Ishikawa (cell line): ENCODE data around the gene COL24A1.

Experiments
- CEBPB ChIP-seq: IDR thresholded peaks from 2 replicates; pipeline ENCODE4 v1.6.1; 2012
- CREB1 ChIP-seq: IDR thresholded peaks from 2 replicates; pipeline ENCODE4 v1.6.1; 2012; ENCODE audit warnings: low read depth
- EGR1 ChIP-seq: IDR thresholded peaks from 2 replicates; pipeline ENCODE4 v1.6.1; 2012
- EP300 ChIP-seq: IDR thresholded peaks from 2 replicates; pipeline ENCODE4 v1.6.1; 2012; ENCODE audit warnings: borderline replicate concordance
- FOXM1 ChIP-seq: IDR thresholded peaks from 2 replicates; pipeline ENCODE4 v1.6.1; 2012; ENCODE audit warnings: low read depth, borderline replicate concordance
- MAX ChIP-seq: IDR thresholded peaks from 2 replicates; pipeline ENCODE4 v1.6.1; 2012
- NFIC ChIP-seq: IDR thresholded peaks from 2 replicates; pipeline ENCODE4 v1.6.1; 2012
- RAD21 ChIP-seq: IDR thresholded peaks from 2 replicates; pipeline ENCODE4 v1.6.1; 2012; ENCODE audit warnings: low read depth
- TAF1 ChIP-seq: IDR thresholded peaks from 2 replicates; pipeline ENCODE4 v1.6.1; 2012; ENCODE audit warnings: low read depth, mild to moderate bottlenecking
- TCF12 ChIP-seq: IDR thresholded peaks from 2 replicates; pipeline ENCODE4 v1.6.1; 2012; ENCODE audit warnings: low read depth
- TEAD4 ChIP-seq: IDR thresholded peaks from 2 replicates; pipeline ENCODE4 v1.6.1; 2012
- YY1 ChIP-seq: IDR thresholded peaks from 2 replicates; pipeline ENCODE4 v1.6.1; 2012; ENCODE audit warnings: low read depth
- ZBTB7A ChIP-seq: IDR thresholded peaks from 2 replicates; pipeline ENCODE4 v1.6.1; 2012; ENCODE audit warnings: low read depth
- TF ChIP-seq, protein P1 (sequence below): IDR thresholded peaks from 2 replicates; pipeline ENCODE4 v1.6.1; 2012
- TF ChIP-seq, protein P2 (sequence below): IDR thresholded peaks from 2 replicates; pipeline ENCODE4 v1.6.1; 2012; ENCODE audit warnings: low read depth, mild to moderate bottlenecking

The COL24A1 gene

DNA sequence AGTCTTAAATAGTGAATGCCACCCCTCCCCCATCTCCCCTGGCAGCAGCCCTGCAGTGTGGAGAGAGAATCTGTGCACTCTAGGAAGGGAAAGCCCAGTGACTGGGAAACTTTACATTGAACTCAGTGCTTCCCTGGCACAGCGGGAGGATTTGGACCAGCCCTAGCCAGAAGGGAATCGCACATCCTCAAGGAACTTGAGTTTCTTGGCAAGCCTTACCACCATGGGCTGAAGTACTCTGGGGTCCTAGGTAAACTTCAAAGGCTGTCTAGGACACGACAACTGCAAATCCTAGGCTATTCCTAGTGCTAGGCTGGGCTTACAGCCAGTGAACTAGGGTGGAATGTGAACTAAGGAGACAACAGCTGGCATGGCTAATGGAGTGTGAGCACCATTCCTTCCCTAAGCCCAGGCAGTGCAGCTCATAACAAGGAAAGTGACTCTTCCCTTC, 88.3 kb downstream of the COL24A1 start:
- TF ChIP-seq TEAD4: no peak

GRCh38 chr1:86067626-86068025, 88.9 kb downstream of the COL24A1 start:
- no peak for TF ChIP-seq YY1
- TF ChIP-seq, protein P1, sequence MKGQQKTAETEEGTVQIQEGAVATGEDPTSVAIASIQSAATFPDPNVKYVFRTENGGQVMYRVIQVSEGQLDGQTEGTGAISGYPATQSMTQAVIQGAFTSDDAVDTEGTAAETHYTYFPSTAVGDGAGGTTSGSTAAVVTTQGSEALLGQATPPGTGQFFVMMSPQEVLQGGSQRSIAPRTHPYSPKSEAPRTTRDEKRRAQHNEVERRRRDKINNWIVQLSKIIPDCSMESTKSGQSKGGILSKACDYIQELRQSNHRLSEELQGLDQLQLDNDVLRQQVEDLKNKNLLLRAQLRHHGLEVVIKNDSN: no peak
- TF ChIP-seq, protein P2, sequence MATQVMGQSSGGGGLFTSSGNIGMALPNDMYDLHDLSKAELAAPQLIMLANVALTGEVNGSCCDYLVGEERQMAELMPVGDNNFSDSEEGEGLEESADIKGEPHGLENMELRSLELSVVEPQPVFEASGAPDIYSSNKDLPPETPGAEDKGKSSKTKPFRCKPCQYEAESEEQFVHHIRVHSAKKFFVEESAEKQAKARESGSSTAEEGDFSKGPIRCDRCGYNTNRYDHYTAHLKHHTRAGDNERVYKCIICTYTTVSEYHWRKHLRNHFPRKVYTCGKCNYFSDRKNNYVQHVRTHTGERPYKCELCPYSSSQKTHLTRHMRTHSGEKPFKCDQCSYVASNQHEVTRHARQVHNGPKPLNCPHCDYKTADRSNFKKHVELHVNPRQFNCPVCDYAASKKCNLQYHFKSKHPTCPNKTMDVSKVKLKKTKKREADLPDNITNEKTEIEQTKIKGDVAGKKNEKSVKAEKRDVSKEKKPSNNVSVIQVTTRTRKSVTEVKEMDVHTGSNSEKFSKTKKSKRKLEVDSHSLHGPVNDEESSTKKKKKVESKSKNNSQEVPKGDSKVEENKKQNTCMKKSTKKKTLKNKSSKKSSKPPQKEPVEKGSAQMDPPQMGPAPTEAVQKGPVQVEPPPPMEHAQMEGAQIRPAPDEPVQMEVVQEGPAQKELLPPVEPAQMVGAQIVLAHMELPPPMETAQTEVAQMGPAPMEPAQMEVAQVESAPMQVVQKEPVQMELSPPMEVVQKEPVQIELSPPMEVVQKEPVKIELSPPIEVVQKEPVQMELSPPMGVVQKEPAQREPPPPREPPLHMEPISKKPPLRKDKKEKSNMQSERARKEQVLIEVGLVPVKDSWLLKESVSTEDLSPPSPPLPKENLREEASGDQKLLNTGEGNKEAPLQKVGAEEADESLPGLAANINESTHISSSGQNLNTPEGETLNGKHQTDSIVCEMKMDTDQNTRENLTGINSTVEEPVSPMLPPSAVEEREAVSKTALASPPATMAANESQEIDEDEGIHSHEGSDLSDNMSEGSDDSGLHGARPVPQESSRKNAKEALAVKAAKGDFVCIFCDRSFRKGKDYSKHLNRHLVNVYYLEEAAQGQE: no peak

- TF ChIP-seq TEAD4 (no peak), ZBTB7A (no peak), NFIC (no peak), CREB1 (no peak), MAX (no peak), EP300 (no peak), EGR1 (no peak), FOXM1 (no peak), CEBPB (no peak), YY1 (no peak)
- TF ChIP-seq, protein P1: no peak
- TF ChIP-seq, protein P2: no peak
Observed at GRCh38 chr1:86064899-86065298, 91.7 kb downstream of the COL24A1 start.

DNA sequence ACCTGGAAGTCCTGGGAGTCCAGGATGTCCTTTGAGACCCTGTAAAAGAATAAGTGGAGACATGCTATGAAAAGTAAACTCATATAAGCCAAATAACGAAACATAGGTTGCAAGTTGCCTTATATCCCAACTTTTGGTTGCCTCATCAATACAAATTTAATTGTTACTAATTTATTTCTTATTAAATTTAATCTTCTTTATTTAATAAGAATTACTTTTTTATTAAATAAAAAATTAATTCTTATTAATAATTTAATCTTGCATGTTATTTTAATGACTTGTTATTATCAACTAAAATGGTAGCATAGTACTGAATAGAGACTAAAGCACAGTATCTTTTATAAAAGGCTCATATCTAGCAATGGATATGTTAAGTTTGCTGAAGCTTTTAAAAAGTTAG, 92.9 kb downstream of the COL24A1 start:
- no peak for TF ChIP-seq EGR1
- no peak for TF ChIP-seq TEAD4
- TF ChIP-seq TCF12: no peak
- no peak for TF ChIP-seq YY1
- no peak for TF ChIP-seq ZBTB7A
- TF ChIP-seq, protein P2: no peak
- TF ChIP-seq MAX: no peak
- TF ChIP-seq, protein P1: no peak
- no peak for TF ChIP-seq NFIC
- TF ChIP-seq EP300: no peak
- no peak for TF ChIP-seq CEBPB
- no peak for TF ChIP-seq CREB1
- TF ChIP-seq RAD21: no peak
- no peak for TF ChIP-seq TAF1
- no peak for TF ChIP-seq FOXM1

DNA sequence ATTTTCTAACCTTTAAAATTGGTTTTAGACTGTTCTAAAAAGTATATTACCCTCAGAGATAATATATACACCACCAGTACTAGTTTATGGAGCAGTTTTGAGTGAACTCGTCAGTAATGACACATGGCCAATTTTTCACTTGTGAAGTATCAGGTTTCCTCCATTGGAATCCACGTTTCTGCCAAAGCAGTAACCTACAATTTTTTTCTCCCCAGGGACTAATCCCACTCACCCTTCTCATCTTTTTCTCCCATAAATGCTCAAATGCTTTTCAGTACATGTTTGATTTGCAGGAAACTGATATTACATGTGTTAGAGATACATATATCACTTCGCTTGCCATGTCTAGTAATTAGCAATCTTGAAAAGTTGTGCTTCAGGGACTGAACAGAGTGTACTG, 94.1 kb downstream of the COL24A1 start:
- TF ChIP-seq YY1: no peak
- no peak for TF ChIP-seq NFIC
- TF ChIP-seq CREB1: no peak
- TF ChIP-seq, protein P1: no peak
- no peak for TF ChIP-seq TCF12
- TF ChIP-seq ZBTB7A: no peak
- no peak for TF ChIP-seq EGR1
- no peak for TF ChIP-seq TAF1
- no peak for TF ChIP-seq MAX
- TF ChIP-seq TEAD4: no peak
- TF ChIP-seq RAD21: no peak
- no peak for TF ChIP-seq CEBPB
- TF ChIP-seq EP300: no peak
